ENCODE measurements around the gene SH2D4B. TPM values are rescaled to one million over a fixed set of nuclear protein-coding genes. Genes with fewer than 3 reads are reported as not detected.

SH2D4B gene
- total RNA-seq, 1 experiment from 2014 or later, result 0.07 TPM

DNA sequence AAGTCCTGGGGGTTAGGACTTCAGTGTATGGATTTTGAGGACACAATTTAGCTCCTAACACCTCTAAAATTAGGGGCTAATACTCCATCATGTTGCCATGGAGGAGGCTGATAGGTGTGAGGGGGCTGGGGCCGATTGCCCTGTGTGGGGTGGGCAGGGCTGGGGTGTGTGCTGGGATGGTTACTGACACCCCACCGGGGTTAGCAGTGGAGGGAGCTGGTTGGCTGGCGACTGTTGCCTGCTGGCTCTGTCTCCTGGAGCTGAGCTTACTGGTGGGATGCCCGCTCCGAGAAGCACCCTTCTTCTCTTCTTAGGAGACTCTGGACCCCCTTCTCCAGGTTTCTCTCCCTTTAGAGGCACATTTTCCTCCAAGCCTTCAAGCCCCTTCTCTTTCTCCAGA, 22.2 kb upstream of the SH2D4B start:
- Histone ChIP-seq H3K27me3 (ENCODE audit: insufficient read depth, low read length) (no peaks in the 10 kb centered on the region), H2BK20ac (ENCODE audit: low read depth, low read length, poor library complexity, severe bottlenecking) (no peak overlapping the region), H2AFZ (ENCODE audit: low read length) (no peak overlapping the region), H3T11ph (ENCODE audit: low read length) (no peak overlapping the region), H2AK5ac (ENCODE audit: insufficient read length, low read length) (no peak overlapping the region), H3K56ac (ENCODE audit: insufficient read length, low read depth, low read length) (no peak overlapping the region), H2BK5ac (ENCODE audit: insufficient read length, low read length) (no peak overlapping the region), H4K8ac (replicated peaks; ENCODE audit: insufficient read length, low read depth, low read length) (no peak overlapping the region), H3K23me2 (ENCODE audit: insufficient read length, low read depth, low read length, poor library complexity, severe bottlenecking) (no peaks in the 10 kb centered on the region), H4K20me1 (ENCODE audit: control insufficient read depth, insufficient read depth, insufficient read length) (no peaks in the 10 kb centered on the region), H2BK12ac (ENCODE audit: insufficient read length, low read depth, low read length) (no peak overlapping the region), H3K79me1 (ENCODE audit: insufficient read depth, low read depth, low read length, poor library complexity, severe bottlenecking) (no peaks in the 10 kb centered on the region), H3K4ac (ENCODE audit: low read depth, low read length) (no peak overlapping the region), H4K5ac (ENCODE audit: insufficient read length, low read depth, low read length) (no peak overlapping the region), H3K9ac (ENCODE audit: extremely low read depth, insufficient read length, low read length) (no peak overlapping the region), H2BK120ac (ENCODE audit: low read depth, low read length, poor library complexity, severe bottlenecking) (no peak overlapping the region), H3K9me3 (ENCODE audit: control insufficient read depth, low read depth, low read length) (no peaks in the 10 kb centered on the region), H3K18ac (ENCODE audit: insufficient read length, low read depth, low read length) (no peak overlapping the region), H3K79me2 (ENCODE audit: insufficient read depth, low read length) (no peaks in the 10 kb centered on the region), H3K4me2 (ENCODE audit: insufficient read depth, insufficient read length, low read length) (no peak overlapping the region), H4K91ac (ENCODE audit: insufficient read length, low read depth, low read length) (no peak overlapping the region), H3K27ac (ENCODE audit: insufficient read length, low read depth, low read length) (no peak overlapping the region), H3K4me1 (ENCODE audit: insufficient read depth, low read length) (no peaks in the 10 kb centered on the region), H2BK15ac (ENCODE audit: low read depth, low read length) (no peak overlapping the region), H3K23ac (ENCODE audit: insufficient read length, low read depth, low read length) (no peak overlapping the region), H3K14ac (ENCODE audit: insufficient read depth, low read length) (no peak overlapping the region)
- peaks cover 7% of the 10 kb centered on the region in 2 experiments for H3K4me1 Mint-ChIP-seq
- H3K27me3 Mint-ChIP-seq (ENCODE audit: low read depth), result no peaks in the 10 kb centered on the region
- DNase-seq, result no peak
- no peak overlapping the region for H3K4me3 Mint-ChIP-seq
- TF ChIP-seq, protein P1, sequence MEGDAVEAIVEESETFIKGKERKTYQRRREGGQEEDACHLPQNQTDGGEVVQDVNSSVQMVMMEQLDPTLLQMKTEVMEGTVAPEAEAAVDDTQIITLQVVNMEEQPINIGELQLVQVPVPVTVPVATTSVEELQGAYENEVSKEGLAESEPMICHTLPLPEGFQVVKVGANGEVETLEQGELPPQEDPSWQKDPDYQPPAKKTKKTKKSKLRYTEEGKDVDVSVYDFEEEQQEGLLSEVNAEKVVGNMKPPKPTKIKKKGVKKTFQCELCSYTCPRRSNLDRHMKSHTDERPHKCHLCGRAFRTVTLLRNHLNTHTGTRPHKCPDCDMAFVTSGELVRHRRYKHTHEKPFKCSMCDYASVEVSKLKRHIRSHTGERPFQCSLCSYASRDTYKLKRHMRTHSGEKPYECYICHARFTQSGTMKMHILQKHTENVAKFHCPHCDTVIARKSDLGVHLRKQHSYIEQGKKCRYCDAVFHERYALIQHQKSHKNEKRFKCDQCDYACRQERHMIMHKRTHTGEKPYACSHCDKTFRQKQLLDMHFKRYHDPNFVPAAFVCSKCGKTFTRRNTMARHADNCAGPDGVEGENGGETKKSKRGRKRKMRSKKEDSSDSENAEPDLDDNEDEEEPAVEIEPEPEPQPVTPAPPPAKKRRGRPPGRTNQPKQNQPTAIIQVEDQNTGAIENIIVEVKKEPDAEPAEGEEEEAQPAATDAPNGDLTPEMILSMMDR (conservative IDR thresholded peaks at IDR 0.05), result no peak
- H3K9me3 Mint-ChIP-seq, result no peaks in the 10 kb centered on the region
- H3K27ac Mint-ChIP-seq, result no peak overlapping the region
- WGBS (ENCODE audit: extremely low coverage, insufficient read length, low lambda C conversion rate), result no CpG with 5 or more reads among the region's 5 CpGs
- H3K36me3 Mint-ChIP-seq (ENCODE audit: insufficient read depth in 1 of 3, low read depth in 3 of 3), result peaks cover 33 to 79% (median 60%) of the 10 kb centered on the region in 3 experiments; a peak in 6 of 7 replicates
